GM18508 (cell line): ENCODE data around the gene HS6ST1.
"Not testable (repeated sequence)": the region's sequence is repeated elsewhere in the genome, so short reads cannot be mapped to it uniquely, and the experiment has no call there.

Experiments
- ATAC-seq: cut with Tn5 transposase; IDR thresholded peaks from one replicate; pipeline ENCODE4 v1.9.1; 2021; ENCODE audit warnings: moderate number of reproducible peaks; ENCODE audit not compliant: insufficient read depth, unreplicated experiment

Gene HS6ST1

GRCh38 chr2:128252501-128252900, 66.2 kb downstream of the HS6ST1 start:
- no peak for ATAC-seq

- not testable (repeated sequence) for ATAC-seq
Observed at GRCh38 chr2:128252086-128252485, 66.6 kb downstream of the HS6ST1 start.

GRCh38 chr2:128250229-128251025, 68.2 kb downstream of the HS6ST1 start:
- ATAC-seq: no peak

GRCh38 chr2:128249555-128249954, 69.1 kb downstream of the HS6ST1 start:
- ATAC-seq: no peak

- no peak for ATAC-seq
Observed at GRCh38 chr2:128245813-128246212, 72.9 kb downstream of the HS6ST1 start.

GRCh38 chr2:128241896-128242295, 76.8 kb downstream of the HS6ST1 start:
- no peak for ATAC-seq

GRCh38 chr2:128237911-128238697, 80.6 kb downstream of the HS6ST1 start:
- no peak for ATAC-seq

GRCh38 chr2:128237081-128237534, 81.6 kb downstream of the HS6ST1 start:
- no peak for ATAC-seq

- ATAC-seq: no peak
Observed at GRCh38 chr2:128236491-128237035, 82.1 kb downstream of the HS6ST1 start.

GRCh38 chr2:128235581-128235980, 83.1 kb downstream of the HS6ST1 start:
- no peak for ATAC-seq

- ATAC-seq: no peak
Observed at GRCh38 chr2:128234613-128235012, 84.1 kb downstream of the HS6ST1 start.

GRCh38 chr2:128233790-128234395, 84.8 kb downstream of the HS6ST1 start:
- ATAC-seq: no peak

- no peak for ATAC-seq
Observed at GRCh38 chr2:128232965-128233789, 85.5 kb downstream of the HS6ST1 start.

- ATAC-seq: no peak
Observed at GRCh38 chr2:128228894-128229293, 89.8 kb downstream of the HS6ST1 start.

GRCh38 chr2:128227862-128228261, 90.8 kb downstream of the HS6ST1 start:
- ATAC-seq: no peak

GRCh38 chr2:128219891-128220290, 98.8 kb downstream of the HS6ST1 start:
- no peak for ATAC-seq

- no peak for ATAC-seq
Observed at GRCh38 chr2:128217671-128218070, 101.0 kb downstream of the HS6ST1 start.

- ATAC-seq: no peak
Observed at GRCh38 chr2:128215897-128216642, 102.6 kb downstream of the HS6ST1 start.
